Astrocyte (in vitro differentiated cells and primary cell): ENCODE data around the gene FNDC5.

ENCODE experiments used
- CTCF ChIP-seq: IDR thresholded peaks from 2 replicates; pipeline ENCODE4 v1.5.1; 2011; ENCODE audit warnings: low read depth, mild to moderate bottlenecking, inconsistent platforms, low read length, moderate library complexity; ENCODE audit not compliant: insufficient read depth
- EZH2 ChIP-seq: IDR thresholded peaks from 2 replicates; pipeline ENCODE4 v1.6.1; 2012; ENCODE audit warnings: mild to moderate bottlenecking, low read length, inconsistent platforms; ENCODE audit not compliant: insufficient read depth

GRCh38 chr1:32816676-32817158 is 54.0 kb downstream of the FNDC5 start:
- no peak for TF ChIP-seq CTCF
- TF ChIP-seq EZH2: no peak
